Measurements from ENCODE around the gene EFL1. TPM values are rescaled to one million over a fixed set of nuclear protein-coding genes. Genes with fewer than 3 reads are reported as not detected.

The EFL1 gene
- total RNA-seq, 1 experiment from 2014 or later = 20.4 TPM

GRCh38 chr15:82086243-82086995, 176.1 kb downstream of the EFL1 start:
- no peak for DNase-seq (ENCODE audit: low read depth)

DNA sequence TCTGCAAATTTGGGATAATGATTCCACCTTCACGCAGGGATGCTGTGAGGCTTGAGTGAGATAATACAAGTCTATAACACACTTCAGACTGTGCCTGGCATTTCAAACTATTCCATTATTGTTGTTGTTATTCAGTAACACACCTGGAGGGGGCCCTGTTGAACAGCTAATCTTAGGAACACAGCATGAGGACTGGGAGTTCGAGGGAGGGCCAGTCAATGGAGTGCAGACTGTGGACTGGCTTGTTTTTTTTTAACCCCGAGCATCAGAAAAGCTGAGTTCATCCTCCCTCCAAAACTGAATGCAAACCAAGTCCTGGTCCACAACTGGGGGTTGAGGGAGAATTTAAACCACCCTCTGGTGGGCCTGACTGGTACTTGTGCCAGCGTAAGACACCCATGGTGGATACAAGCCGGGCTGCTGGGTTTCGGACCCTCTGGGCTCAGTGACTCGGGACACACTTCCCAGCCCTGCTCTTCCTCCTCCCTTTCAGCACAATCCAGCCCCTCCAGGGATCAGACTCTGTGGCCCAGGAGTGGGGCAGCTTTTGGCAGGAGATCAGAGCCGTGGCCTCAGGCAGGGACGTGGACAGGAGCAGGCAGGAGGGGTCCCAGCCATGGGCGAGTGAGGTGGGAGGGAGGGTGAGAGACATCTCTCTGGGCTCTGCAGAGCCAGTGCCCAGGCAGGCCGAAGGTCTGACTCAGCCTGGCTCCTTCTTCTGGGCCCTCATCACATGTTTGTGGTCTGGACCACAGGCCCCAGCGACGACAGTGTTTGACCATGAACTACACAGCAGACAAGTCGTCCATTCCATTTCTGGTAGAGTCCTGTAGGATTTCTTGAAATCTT, 180.4 kb downstream of the EFL1 start:
- peak; percentile 94 for DNase-seq (ENCODE audit: low read depth)

DNA sequence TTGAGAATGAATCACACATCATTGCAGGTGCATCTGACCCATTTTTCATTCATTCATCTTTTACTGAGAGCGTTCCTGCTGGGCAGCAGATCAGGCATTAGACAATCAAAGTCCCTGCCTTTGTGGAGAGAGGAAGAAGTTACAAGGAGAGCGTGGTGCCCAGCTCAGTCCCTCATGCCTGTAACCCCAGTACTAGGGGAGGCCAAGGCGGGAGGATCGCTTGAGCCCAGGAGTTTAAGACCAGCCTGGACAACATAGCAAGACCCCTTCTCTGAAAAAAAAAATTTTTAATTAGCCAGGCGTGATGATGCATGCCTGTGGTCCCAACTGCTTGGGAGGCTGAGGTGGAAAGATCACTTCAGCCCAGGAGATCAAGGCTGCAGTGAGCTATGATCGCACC, 181.8 kb downstream of the EFL1 start:
- DNase-seq (ENCODE audit: low read depth) = no peak

Small RNA genes lying within 50 kb of the gene (small RNA-seq; reads per million reads assigned to genes)
- gene RNU1-77P = 0.07 reads per million

Other genes starting within 250 kb of the EFL1 start
- 1.9 and 2.4 TPM in 2 replicates for gene MEX3B, start 216.7 kb downstream of the EFL1 start, total RNA-seq (2014; rRNA removed; shearing (Covaris generic))
- gene SAXO2, start 84 bp upstream of the EFL1 start, total RNA-seq (2014; rRNA removed; shearing (Covaris generic)) = 0.35 and 0.70 TPM in 2 replicates
- 0.23 and 0.31 TPM in 2 replicates for gene GOLGA6L10, start 86.7 kb upstream of the EFL1 start, total RNA-seq (2014; rRNA removed; shearing (Covaris generic))
- gene GOLGA6L9, start 167.1 kb upstream of the EFL1 start, total RNA-seq (2014; rRNA removed; shearing (Covaris generic)) = 0.29 and 0.67 TPM in 2 replicates

All from HT1080 (cell line).